Glutamatergic neuron (in vitro differentiated cells): ENCODE results near the gene UGT1A10. TPM values are rescaled to one million over a fixed set of nuclear protein-coding genes. Genes with fewer than 3 reads are reported as not detected.

Experiments
- DNase-seq: peaks from one replicate; pipeline ENCODE4 v3.0.0; 2022
- H3K27ac Mint-ChIP-seq: one replicate; pipeline ENCODE4 v1.8.0; 2020; ENCODE audit warnings: mild to moderate bottlenecking, mixed read lengths, inconsistent platforms; ENCODE audit not compliant: unreplicated experiment
- H3K27me3 Mint-ChIP-seq: one replicate; pipeline ENCODE4 v1.8.0; 2020; ENCODE audit warnings: mild to moderate bottlenecking, moderate library complexity, mixed read lengths, inconsistent platforms; ENCODE audit not compliant: unreplicated experiment
- H3K36me3 Mint-ChIP-seq: one replicate; pipeline ENCODE4 v1.8.0; 2020; ENCODE audit warnings: mild to moderate bottlenecking, mixed read lengths, inconsistent platforms; ENCODE audit not compliant: unreplicated experiment
- H3K4me1 Mint-ChIP-seq: one replicate; pipeline ENCODE4 v1.8.0; 2020; ENCODE audit warnings: mild to moderate bottlenecking, low read depth, mixed read lengths, inconsistent platforms; ENCODE audit not compliant: unreplicated experiment
- H3K4me3 Mint-ChIP-seq: one replicate; pipeline ENCODE4 v1.8.0; 2020; ENCODE audit warnings: mild to moderate bottlenecking, mixed read lengths, inconsistent platforms; ENCODE audit not compliant: unreplicated experiment
- H3K9me3 Mint-ChIP-seq: one replicate; pipeline ENCODE4 v1.8.0; 2020; ENCODE audit warnings: mild to moderate bottlenecking, moderate library complexity, mixed read lengths, inconsistent platforms; ENCODE audit not compliant: unreplicated experiment
- total RNA-seq: library from RNA; stranded (reverse); fragmentation: NEBNext Ultra II Directional; extraction: Animal tissue kit (Norgen Biotek cat#: 25700); gene quantifications from one replicate; pipeline ENCODE4 v1.2.1, GENCODE V29; 2021; ENCODE audit not compliant: unreplicated experiment
- TF ChIP-seq, protein P1 (sequence below): fragments of 200-600 bp; sonication (generic); IDR thresholded peaks from one replicate; pipeline ENCODE4 v1.5.0; 2021; ENCODE audit not compliant: partially characterized antibody, unreplicated experiment

Gene UGT1A10
- total RNA-seq, 1 donor from 2014 or later = not detected

DNA sequence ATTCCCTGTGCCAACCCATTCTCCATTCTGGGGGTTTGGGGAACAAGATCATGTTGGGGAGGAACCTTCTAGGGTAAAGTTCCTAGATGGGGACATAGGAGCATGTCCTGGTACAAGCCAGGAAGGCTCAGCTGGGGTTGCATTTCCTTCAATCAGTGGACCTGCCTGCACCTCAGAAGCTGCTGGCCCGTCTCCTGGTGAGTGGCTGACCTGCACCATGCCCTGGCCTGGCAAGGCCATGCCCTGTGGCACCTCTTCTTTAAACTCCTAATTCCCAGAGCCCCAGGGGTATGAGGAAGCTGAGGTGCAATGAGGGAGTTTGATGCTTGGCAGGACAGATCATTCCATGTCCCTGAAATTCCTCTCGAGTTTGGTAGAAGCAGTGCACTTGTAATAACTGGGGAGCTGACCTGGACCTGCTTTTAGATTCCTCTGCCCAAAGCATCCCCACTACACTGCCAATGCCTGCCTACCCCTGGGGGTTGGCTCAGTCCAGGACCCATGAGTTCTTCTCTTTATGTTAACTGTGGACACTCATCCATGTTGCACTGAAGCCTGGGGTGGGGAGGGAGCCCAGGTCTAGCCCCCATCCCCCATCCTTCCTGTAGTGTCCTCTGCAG, 167.2 kb downstream of the UGT1A10 start:
- Mint-ChIP-seq H3K4me3 (no peak overlapping the region), H3K36me3 (no peaks in the 10 kb centered on the region), H3K27ac (no peak overlapping the region), H3K27me3 (peaks cover 4% of the 10 kb centered on the region), H3K4me1 (peaks cover 3% of the 10 kb centered on the region), H3K9me3 (peaks cover 2% of the 10 kb centered on the region)
- TF ChIP-seq, protein P1, sequence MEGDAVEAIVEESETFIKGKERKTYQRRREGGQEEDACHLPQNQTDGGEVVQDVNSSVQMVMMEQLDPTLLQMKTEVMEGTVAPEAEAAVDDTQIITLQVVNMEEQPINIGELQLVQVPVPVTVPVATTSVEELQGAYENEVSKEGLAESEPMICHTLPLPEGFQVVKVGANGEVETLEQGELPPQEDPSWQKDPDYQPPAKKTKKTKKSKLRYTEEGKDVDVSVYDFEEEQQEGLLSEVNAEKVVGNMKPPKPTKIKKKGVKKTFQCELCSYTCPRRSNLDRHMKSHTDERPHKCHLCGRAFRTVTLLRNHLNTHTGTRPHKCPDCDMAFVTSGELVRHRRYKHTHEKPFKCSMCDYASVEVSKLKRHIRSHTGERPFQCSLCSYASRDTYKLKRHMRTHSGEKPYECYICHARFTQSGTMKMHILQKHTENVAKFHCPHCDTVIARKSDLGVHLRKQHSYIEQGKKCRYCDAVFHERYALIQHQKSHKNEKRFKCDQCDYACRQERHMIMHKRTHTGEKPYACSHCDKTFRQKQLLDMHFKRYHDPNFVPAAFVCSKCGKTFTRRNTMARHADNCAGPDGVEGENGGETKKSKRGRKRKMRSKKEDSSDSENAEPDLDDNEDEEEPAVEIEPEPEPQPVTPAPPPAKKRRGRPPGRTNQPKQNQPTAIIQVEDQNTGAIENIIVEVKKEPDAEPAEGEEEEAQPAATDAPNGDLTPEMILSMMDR = no peak
- DNase-seq = no peak

DNA sequence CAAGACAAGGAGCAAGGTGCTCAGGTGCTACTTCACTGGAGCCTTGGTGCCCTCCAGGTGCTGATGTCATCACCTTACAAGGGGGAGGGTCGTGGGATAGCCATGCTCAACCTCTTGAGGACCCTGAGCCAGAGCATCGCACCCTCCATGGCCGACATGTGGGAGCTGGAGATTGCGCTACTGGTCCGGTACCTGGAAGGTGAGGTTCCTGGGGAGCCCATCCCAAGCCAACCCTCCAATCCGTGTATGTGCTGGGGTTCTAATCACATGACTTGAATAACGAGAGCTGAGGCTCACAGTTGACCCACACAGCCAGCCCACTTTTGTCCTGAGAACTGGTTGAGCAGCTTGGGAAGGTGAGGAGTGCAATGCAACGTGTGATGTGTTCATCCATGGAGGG, 167.7 kb downstream of the UGT1A10 start:
- Mint-ChIP-seq H3K9me3 (peaks cover 2% of the 10 kb centered on the region), H3K4me3 (no peak overlapping the region), H3K27me3 (peaks cover 4% of the 10 kb centered on the region), H3K4me1 (peaks cover 2% of the 10 kb centered on the region), H3K36me3 (no peaks in the 10 kb centered on the region), H3K27ac (no peak overlapping the region)
- TF ChIP-seq, protein P1 = no peak
- no peak for DNase-seq

DNA sequence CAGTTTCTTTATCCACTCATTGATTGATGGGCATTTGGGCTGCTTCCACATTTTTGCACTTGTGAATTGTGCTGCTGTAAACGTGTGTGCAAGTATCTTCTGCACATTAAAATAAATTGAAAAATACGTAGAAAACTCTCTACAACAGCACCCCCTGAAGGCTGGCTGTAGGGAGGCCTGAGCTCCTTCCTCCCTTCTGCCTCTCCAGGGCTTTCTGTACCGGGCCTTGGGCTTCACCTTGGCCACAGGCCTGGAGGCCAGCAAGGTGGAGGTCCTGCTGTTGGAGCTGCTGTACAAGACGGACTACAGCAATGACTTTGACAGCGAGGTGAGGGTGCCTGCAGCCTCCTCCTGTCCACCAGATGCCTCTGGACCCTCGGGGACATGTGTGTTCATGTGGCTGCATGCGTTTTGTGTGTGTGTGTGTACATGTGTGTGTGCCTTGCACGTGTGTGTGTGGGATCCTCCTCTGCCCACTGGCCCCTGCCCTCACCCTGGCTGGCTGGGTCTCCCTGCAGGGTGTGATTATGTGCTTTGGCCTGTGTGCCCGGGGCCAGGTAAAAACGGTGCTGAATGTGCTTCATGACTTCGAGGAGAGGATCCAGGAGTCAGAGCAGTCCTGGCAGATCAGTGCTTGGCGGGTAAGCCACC, 171.1 kb downstream of the UGT1A10 start:
- H3K4me3 Mint-ChIP-seq = no peak overlapping the region
- H3K27me3 Mint-ChIP-seq = peaks cover 4% of the 10 kb centered on the region
- H3K9me3 Mint-ChIP-seq = peaks cover 5% of the 10 kb centered on the region
- TF ChIP-seq, protein P1 = no peak
- DNase-seq = no peak
- H3K27ac Mint-ChIP-seq = no peak overlapping the region
- H3K36me3 Mint-ChIP-seq = no peaks in the 10 kb centered on the region
- H3K4me1 Mint-ChIP-seq = no peaks in the 10 kb centered on the region

DNA sequence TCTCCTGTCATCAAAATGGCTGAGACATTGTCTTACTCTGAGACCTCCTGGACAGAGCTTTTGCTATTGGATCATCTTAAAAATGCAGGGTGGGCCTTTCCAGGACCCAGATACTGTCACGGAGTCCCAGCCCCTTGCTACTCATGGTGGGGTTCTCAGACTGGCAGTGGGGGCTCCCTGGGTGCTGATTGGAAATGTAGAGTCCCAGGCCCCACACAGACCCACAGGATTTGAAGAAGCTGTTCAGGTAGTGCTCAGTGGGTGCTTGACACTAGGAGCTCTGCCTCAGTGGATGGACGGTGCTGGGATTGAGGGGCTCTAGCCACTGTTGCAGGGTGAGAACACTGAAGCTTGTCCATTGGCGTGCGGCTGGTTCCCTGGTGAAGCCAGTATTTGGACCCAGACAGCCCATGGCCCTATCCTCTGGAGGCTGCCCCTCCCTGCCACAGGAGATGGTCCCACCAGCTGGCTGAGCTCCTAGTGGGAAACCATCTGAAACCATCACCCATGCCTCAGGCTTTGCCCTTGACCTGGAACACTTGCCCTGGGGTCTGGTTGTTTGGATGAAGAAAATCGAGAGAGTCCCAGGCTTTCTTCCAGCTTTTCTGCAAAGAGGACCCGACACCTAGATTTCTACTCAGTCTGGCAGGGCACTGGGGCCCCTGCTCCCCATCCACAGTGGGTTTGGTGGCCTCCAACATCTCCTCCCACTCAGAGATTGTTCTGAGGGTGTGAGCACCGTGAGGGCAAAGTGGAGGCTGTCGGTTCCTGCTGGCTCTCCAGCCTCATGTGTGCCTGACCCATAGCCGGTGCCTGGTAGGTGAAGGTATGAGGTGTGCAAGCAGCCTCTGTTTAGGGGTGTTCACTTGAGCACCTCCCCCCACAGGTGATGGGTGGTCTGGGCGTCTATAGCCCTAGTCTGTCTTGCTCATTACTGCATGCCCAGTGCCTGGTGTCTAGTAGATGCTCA, 172.0 kb downstream of the UGT1A10 start:
- no peaks in the 10 kb centered on the region for H3K4me1 Mint-ChIP-seq
- TF ChIP-seq, protein P1 = no peak
- DNase-seq = no peak
- H3K27ac Mint-ChIP-seq = no peak overlapping the region
- H3K36me3 Mint-ChIP-seq = no peaks in the 10 kb centered on the region
- no peak overlapping the region for H3K4me3 Mint-ChIP-seq
- peaks cover 5% of the 10 kb centered on the region for H3K9me3 Mint-ChIP-seq
- H3K27me3 Mint-ChIP-seq = peaks cover 4% of the 10 kb centered on the region
